MM.1S (cell line): Measurements from ENCODE around the gene UTP18.

ENCODE experiments used
- DNase-seq: peaks from one replicate; pipeline ENCODE4 v3.0.0-alpha.2; 2015
- H2AFZ ChIP-seq: fragments of 300-600 bp; sonication (generic); 2 replicates; pipeline ENCODE4 v1.6.0; 2016; ENCODE audit warnings: antibody characterized with exemption, low read length
- H3F3A ChIP-seq: fragments of 300-600 bp; sonication (generic); 2 replicates; pipeline ENCODE4 v1.6.1; 2016; ENCODE audit warnings: mild to moderate bottlenecking, antibody characterized with exemption, low read length, moderate library complexity, mixed read lengths; ENCODE audit not compliant: insufficient read depth
- H3K27ac ChIP-seq: fragments of 300-600 bp; sonication (generic); 2 replicates; pipeline ENCODE4 v1.5.1; 2016; ENCODE audit warnings: mild to moderate bottlenecking, low read length
- H3K27me3 ChIP-seq: fragments of 300-600 bp; sonication (generic); replicated peaks from 2 replicates; pipeline ENCODE4 v1.6.0; 2016; ENCODE audit warnings: low read length; ENCODE audit not compliant: insufficient read depth
- H3K36me3 ChIP-seq: fragments of 300-600 bp; sonication (generic); replicated peaks from 2 replicates; pipeline ENCODE4 v1.6.1; 2016; ENCODE audit warnings: mild to moderate bottlenecking, low read length, mixed read lengths; ENCODE audit not compliant: insufficient read depth
- H3K4me1 ChIP-seq: fragments of 300-600 bp; sonication (generic); 2 replicates; pipeline ENCODE4 v1.6.1; 2016; ENCODE audit warnings: low read length, mixed read lengths
- H3K4me2 ChIP-seq: fragments of 300-600 bp; sonication (generic); 2 replicates; pipeline ENCODE4 v1.6.0; 2016; ENCODE audit warnings: low read depth, low read length
- H3K4me3 ChIP-seq: fragments of 300-600 bp; sonication (generic); 2 replicates; pipeline ENCODE4 v1.5.1; 2016; ENCODE audit warnings: low read length, mixed read lengths
- H3K79me2 ChIP-seq: fragments of 300-600 bp; sonication (generic); 2 replicates; pipeline ENCODE4 v1.6.1; 2016; ENCODE audit warnings: mixed run types, low read length, mixed read lengths
- H3K9ac ChIP-seq: fragments of 300-600 bp; sonication (generic); 2 replicates; pipeline ENCODE4 v1.6.1; 2016; ENCODE audit warnings: low read length, mixed read lengths
- H3K9me2 ChIP-seq: fragments of 300-600 bp; sonication (generic); replicated peaks from 2 replicates; pipeline ENCODE4 v1.6.1; 2016; ENCODE audit warnings: mild to moderate bottlenecking, low read length, mixed read lengths; ENCODE audit not compliant: insufficient read depth
- H3K9me3 ChIP-seq: fragments of 300-600 bp; sonication (generic); replicated peaks from 2 replicates; pipeline ENCODE4 v1.6.1; 2016; ENCODE audit warnings: mild to moderate bottlenecking, low read length, mixed read lengths; ENCODE audit not compliant: insufficient read depth
- H4K20me1 ChIP-seq: fragments of 300-600 bp; sonication (generic); 2 replicates; pipeline ENCODE4 v1.6.1; 2016; ENCODE audit warnings: mild to moderate bottlenecking, low read length, moderate library complexity, mixed read lengths; ENCODE audit not compliant: insufficient read depth
- CTCF ChIP-seq: fragments of 300-600 bp; sonication (generic); IDR thresholded peaks from 2 replicates; pipeline ENCODE4 v1.5.1; 2016; ENCODE audit warnings: antibody characterized with exemption, low read length, mixed read lengths
- EZH2 ChIP-seq: fragments of 300-600 bp; sonication (generic); optimal IDR thresholded peaks from 2 replicates; pipeline ENCODE3; 2017; ENCODE audit warnings: low read depth, mild to moderate bottlenecking, antibody characterized with exemption, low read length, mixed read lengths
- EZH2phosphoT487 ChIP-seq: fragments of 300-600 bp; sonication (generic); IDR thresholded peaks from 2 replicates; pipeline ENCODE4 v1.6.1; 2018; ENCODE audit warnings: antibody characterized with exemption, low read length

UTP18 gene

GRCh38 chr17:51245535-51245934, 14.8 kb upstream of the UTP18 start:
- no peaks in the 10 kb centered on the region for H3K4me1 ChIP-seq
- no peaks in the 10 kb centered on the region for H3K27me3 ChIP-seq
- no peaks in the 10 kb centered on the region for H3K36me3 ChIP-seq
- no peaks in the 10 kb centered on the region for H3K9me3 ChIP-seq
- H2AFZ ChIP-seq: no peak overlapping the region
- no peaks in the 10 kb centered on the region for H3K79me2 ChIP-seq
- no peak overlapping the region for H3K4me2 ChIP-seq
- no peak overlapping the region for H3K27ac ChIP-seq
- no peak overlapping the region for H3K4me3 ChIP-seq
- TF ChIP-seq EZH2phosphoT487 (no peak), CTCF (no peak), EZH2 (no peak)
- DNase-seq: no peak
- no peaks in the 10 kb centered on the region for H4K20me1 ChIP-seq
- no peaks in the 10 kb centered on the region for H3K9me2 ChIP-seq
- no peak overlapping the region for H3K9ac ChIP-seq
- H3F3A ChIP-seq: no peaks in the 10 kb centered on the region

- Histone ChIP-seq H3K9me2 (no peaks in the 10 kb centered on the region), H3K27ac (no peak overlapping the region), H4K20me1 (no peaks in the 10 kb centered on the region), H3F3A (no peaks in the 10 kb centered on the region), H2AFZ (no peak overlapping the region), H3K9me3 (no peaks in the 10 kb centered on the region), H3K4me1 (no peaks in the 10 kb centered on the region), H3K36me3 (peaks cover 5% of the 10 kb centered on the region; the same call in 1 of the 2 replicates), H3K27me3 (no peaks in the 10 kb centered on the region), H3K79me2 (peaks cover 30% of the 10 kb centered on the region), H3K4me3 (no peak overlapping the region), H3K4me2 (no peak overlapping the region), H3K9ac (no peak overlapping the region)
- no peak for DNase-seq
- TF ChIP-seq EZH2: no peak
- TF ChIP-seq CTCF: no peak
- TF ChIP-seq EZH2phosphoT487: no peak
Observed at GRCh38 chr17:51250314-51250840, 10.0 kb upstream of the UTP18 start.

DNA sequence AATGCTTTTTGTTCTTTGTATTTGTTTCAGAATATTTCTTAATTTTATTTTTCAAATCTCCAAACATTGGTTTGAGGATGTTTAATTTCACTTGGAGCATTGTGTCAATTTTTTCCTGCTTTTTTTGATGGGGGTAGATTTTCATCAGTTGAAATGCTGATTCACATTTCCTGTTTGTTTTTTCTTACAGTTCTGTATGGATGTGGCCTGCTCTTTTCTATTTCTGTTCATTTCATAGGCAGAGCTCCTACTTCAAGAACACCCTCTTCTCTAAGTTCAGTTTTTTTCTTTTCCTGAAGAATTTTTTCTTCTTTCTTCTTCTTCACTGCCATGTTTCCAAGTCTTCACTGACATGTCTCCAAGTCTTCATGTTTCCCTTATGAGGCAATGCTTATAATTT, 9.3 kb upstream of the UTP18 start:
- peaks cover 36% of the 10 kb centered on the region for H3K79me2 ChIP-seq
- H3K9me2 ChIP-seq: no peaks in the 10 kb centered on the region
- DNase-seq: no peak
- H3K9ac ChIP-seq: no peak overlapping the region
- no peaks in the 10 kb centered on the region for H3F3A ChIP-seq
- no peaks in the 10 kb centered on the region for H3K27me3 ChIP-seq
- TF ChIP-seq EZH2: no peak
- TF ChIP-seq CTCF: no peak
- no peak for TF ChIP-seq EZH2phosphoT487
- H3K4me3 ChIP-seq: no peak overlapping the region
- H3K4me1 ChIP-seq: no peaks in the 10 kb centered on the region
- H3K9me3 ChIP-seq: no peaks in the 10 kb centered on the region
- peaks cover 5% of the 10 kb centered on the region; the same call in 1 of the 2 replicates for H3K36me3 ChIP-seq
- no peak overlapping the region for H3K27ac ChIP-seq
- no peak overlapping the region for H3K4me2 ChIP-seq
- no peaks in the 10 kb centered on the region for H4K20me1 ChIP-seq
- H2AFZ ChIP-seq: no peak overlapping the region
